Measurements from ENCODE around the gene OPCML.

The OPCML gene

GRCh38 chr11:133408402-133408801, 123.9 kb downstream of the OPCML start:
- no peak for DNase-seq

GRCh38 chr11:133406489-133406888, 125.8 kb downstream of the OPCML start:
- no peak for DNase-seq

- DNase-seq: no peak
Measured at GRCh38 chr11:133403900-133404299, 128.4 kb downstream of the OPCML start.

GRCh38 chr11:133402551-133402950, 129.8 kb downstream of the OPCML start:
- DNase-seq: no peak

- DNase-seq: no peak
Measured at GRCh38 chr11:133399855-133400625, 132.3 kb downstream of the OPCML start.

GRCh38 chr11:133399294-133399693, 133.0 kb downstream of the OPCML start:
- no peak for DNase-seq

- DNase-seq: no peak
Measured at GRCh38 chr11:133390803-133391202, 141.5 kb downstream of the OPCML start.

GRCh38 chr11:133388975-133389568, 143.2 kb downstream of the OPCML start:
- no peak for DNase-seq

- DNase-seq: no peak
Measured at GRCh38 chr11:133388260-133388659, 144.0 kb downstream of the OPCML start.

- no peak for DNase-seq
Measured at GRCh38 chr11:133386852-133387251, 145.4 kb downstream of the OPCML start.

GRCh38 chr11:133386262-133386661, 146.0 kb downstream of the OPCML start:
- DNase-seq: no peak

GRCh38 chr11:133385781-133386180, 146.5 kb downstream of the OPCML start:
- DNase-seq: no peak

- no peak for DNase-seq
Measured at GRCh38 chr11:133384731-133385130, 147.6 kb downstream of the OPCML start.

- no peak for DNase-seq
Measured at GRCh38 chr11:133383689-133384088, 148.6 kb downstream of the OPCML start.

- no peak for DNase-seq
Measured at GRCh38 chr11:133383201-133383600, 149.1 kb downstream of the OPCML start.

GRCh38 chr11:133382131-133382812, 150.0 kb downstream of the OPCML start:
- DNase-seq: no peak

- no peak for DNase-seq
Measured at GRCh38 chr11:133381761-133382130, 150.6 kb downstream of the OPCML start.

GRCh38 chr11:133366147-133366546, 166.2 kb downstream of the OPCML start:
- no peak for DNase-seq

- DNase-seq: no peak
Measured at GRCh38 chr11:133362916-133363315, 169.4 kb downstream of the OPCML start.

GRCh38 chr11:133362156-133362555, 170.1 kb downstream of the OPCML start:
- no peak for DNase-seq

GRCh38 chr11:133361689-133361994, 170.7 kb downstream of the OPCML start:
- no peak for DNase-seq

- no peak for DNase-seq
Measured at GRCh38 chr11:133360860-133361688, 171.2 kb downstream of the OPCML start.

GRCh38 chr11:133355095-133355494, 177.2 kb downstream of the OPCML start:
- no peak for DNase-seq

Data from central memory CD4-positive, alpha-beta T cell (primary cell).